ENCODE measurements around the gene RPS6KA4.

The RPS6KA4 gene

GRCh38 chr11:64348383-64349024 is 10.5 kb upstream of the RPS6KA4 start:
- peak in 3 of 14 donors; percentile 24 to 82 (median 28) for DNase-seq

- no peak for DNase-seq
Observed at GRCh38 chr11:64349025-64349387, 10.0 kb upstream of the RPS6KA4 start.

GRCh38 chr11:64349404-64349803 is 9.6 kb upstream of the RPS6KA4 start:
- DNase-seq: no peak

- no peak for DNase-seq
Observed at GRCh38 chr11:64351136-64351631, 7.8 kb upstream of the RPS6KA4 start.

- DNase-seq: peak in 1 of 14 donors; percentile 66
Observed at GRCh38 chr11:64352099-64352994, 6.6 kb upstream of the RPS6KA4 start.

GRCh38 chr11:64352995-64353714 is 5.8 kb upstream of the RPS6KA4 start:
- DNase-seq: peak in 1 of 14 donors; percentile 22

GRCh38 chr11:64353715-64354506 is 5.1 kb upstream of the RPS6KA4 start:
- DNase-seq: no peak

- DNase-seq: peak in 11 of 14 donors; percentile 35 to 89 (median 66)
Observed at GRCh38 chr11:64355078-64355940, 3.7 kb upstream of the RPS6KA4 start.

- DNase-seq: peak in 1 of 14 donors; percentile 68
Observed at GRCh38 chr11:64356498-64357411, 2.2 kb upstream of the RPS6KA4 start.

GRCh38 chr11:64357446-64357845 is 1.5 kb upstream of the RPS6KA4 start:
- no peak for DNase-seq

GRCh38 chr11:64357904-64358535 is 942 bp upstream of the RPS6KA4 start:
- DNase-seq: peak in 1 of 14 donors; percentile 43

- DNase-seq: no peak
Observed at GRCh38 chr11:64358536-64358906, 441 bp upstream of the RPS6KA4 start.

- peak in 1 of 14 donors; percentile 70 for DNase-seq
Observed at GRCh38 chr11:64359712-64360445, 917 bp downstream of the RPS6KA4 start.

- DNase-seq: no peak
Observed at GRCh38 chr11:64360448-64360921, 1.5 kb downstream of the RPS6KA4 start.

- no peak for DNase-seq
Observed at GRCh38 chr11:64361659-64362058, 2.7 kb downstream of the RPS6KA4 start.

- no peak for DNase-seq
Observed at GRCh38 chr11:64362339-64362738, 3.4 kb downstream of the RPS6KA4 start.

GRCh38 chr11:64364435-64364834 is 5.5 kb downstream of the RPS6KA4 start:
- no peak for DNase-seq

- DNase-seq: no peak
Observed at GRCh38 chr11:64364911-64365310, 5.9 kb downstream of the RPS6KA4 start.

- DNase-seq: no peak
Observed at GRCh38 chr11:64366751-64367150, 7.8 kb downstream of the RPS6KA4 start.

All from C1 segment of cervical spinal cord (tissue), 14 donors.